ENCODE data around the gene CYP19A1. TPM values are rescaled to one million over a fixed set of nuclear protein-coding genes. Genes with fewer than 3 reads are reported as not detected.

Gene CYP19A1
- total and polyA plus RNA-seq, 4 donors = 0.29 to 1.4 (median 0.84) TPM

GRCh38 chr15:51332206-51333147 is 5.9 kb downstream of the CYP19A1 start:
- no peaks in the 10 kb centered on the region for H3K4me1 ChIP-seq (ENCODE audit: control insufficient read depth, insufficient read depth, low read length)
- no peaks in the 10 kb centered on the region for H3K36me3 ChIP-seq (ENCODE audit: control insufficient read depth, insufficient read depth, low read length)
- no peak overlapping the region for H3K4me3 ChIP-seq (ENCODE audit: low read depth, low read length)
- H3K27ac ChIP-seq (ENCODE audit: low read depth, low read length) = no peak overlapping the region
- H3K9me3 ChIP-seq (ENCODE audit: control insufficient read depth, insufficient read depth, low read length) = no peaks in the 10 kb centered on the region
- WGBS (ENCODE audit: insufficient coverage) = 85% methylated on average over 2 of the region's 4 CpGs
- no peak for DNase-seq (ENCODE audit: low read depth in 4 of 6, low spot score in 6 of 6)
- H3K27me3 ChIP-seq (ENCODE audit: control insufficient read depth, insufficient read depth, low read length) = no peaks in the 10 kb centered on the region

DNA sequence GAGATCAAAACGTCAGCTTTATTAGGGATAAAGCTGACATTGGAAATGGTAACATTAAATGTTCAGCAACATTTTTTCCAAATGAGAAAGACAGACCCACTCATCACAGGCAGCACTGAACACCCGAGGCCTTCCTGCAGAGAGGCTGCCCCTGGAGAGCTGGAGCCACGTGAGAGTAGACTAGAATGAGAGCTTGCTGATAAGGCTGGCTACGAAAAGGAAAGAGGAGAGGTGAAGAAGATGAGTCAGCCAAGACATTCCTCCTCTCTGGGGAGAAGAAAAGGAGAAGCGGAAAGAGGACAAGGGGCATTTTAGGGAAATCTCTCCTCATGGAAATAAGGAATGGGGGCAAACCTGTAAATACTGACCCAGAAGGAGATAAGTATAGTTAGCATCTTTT is 7.3 kb downstream of the CYP19A1 start:
- H3K36me3 ChIP-seq (ENCODE audit: control insufficient read depth, insufficient read depth, low read length) = no peaks in the 10 kb centered on the region
- no peak overlapping the region for H3K27ac ChIP-seq (ENCODE audit: low read depth, low read length)
- WGBS (ENCODE audit: insufficient coverage) = 80% methylated on average over 1 of the region's 5 CpGs
- DNase-seq (ENCODE audit: low read depth in 4 of 6, low spot score in 6 of 6) = no peak
- H3K4me3 ChIP-seq (ENCODE audit: low read depth, low read length) = no peak overlapping the region
- H3K4me1 ChIP-seq (ENCODE audit: control insufficient read depth, insufficient read depth, low read length) = no peaks in the 10 kb centered on the region
- H3K9me3 ChIP-seq (ENCODE audit: control insufficient read depth, insufficient read depth, low read length) = no peaks in the 10 kb centered on the region
- no peaks in the 10 kb centered on the region for H3K27me3 ChIP-seq (ENCODE audit: control insufficient read depth, insufficient read depth, low read length)

- Histone ChIP-seq H3K27ac (ENCODE audit: low read depth, low read length) (no peak overlapping the region), H3K9me3 (ENCODE audit: control insufficient read depth, insufficient read depth, low read length) (no peaks in the 10 kb centered on the region), H3K27me3 (ENCODE audit: control insufficient read depth, insufficient read depth, low read length) (no peaks in the 10 kb centered on the region), H3K4me1 (ENCODE audit: control insufficient read depth, insufficient read depth, low read length) (no peaks in the 10 kb centered on the region), H3K36me3 (ENCODE audit: control insufficient read depth, insufficient read depth, low read length) (no peaks in the 10 kb centered on the region), H3K4me3 (ENCODE audit: low read depth, low read length) (no peak overlapping the region)
- no peak for DNase-seq (ENCODE audit: low read depth in 4 of 6, low spot score in 6 of 6)
- 80% methylated on average over 4 of the region's 4 CpGs for WGBS (ENCODE audit: insufficient coverage)
These were observed 9.5 kb downstream of the CYP19A1 start for GRCh38 chr15:51328926-51329325.

DNA sequence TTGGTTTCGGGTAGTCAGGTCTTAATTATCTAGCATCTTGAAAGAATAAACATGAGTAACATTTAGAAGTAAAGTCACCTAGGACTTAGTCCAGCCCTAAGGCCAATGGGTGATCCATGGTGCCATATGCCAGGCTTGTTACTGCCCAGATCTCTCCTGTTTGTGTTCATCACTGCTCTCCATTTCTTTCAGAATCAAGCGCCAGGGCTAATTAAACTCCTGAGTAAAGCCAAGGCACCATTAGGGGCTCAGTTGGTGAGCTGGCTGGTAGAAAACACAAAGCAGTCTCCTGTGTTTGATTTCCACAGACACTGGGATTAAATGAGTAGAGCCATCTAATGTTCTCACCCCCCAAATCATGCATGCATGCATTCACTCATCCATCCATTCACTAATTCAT is 11.3 kb downstream of the CYP19A1 start:
- Histone ChIP-seq H3K4me3 (ENCODE audit: low read depth, low read length) (no peak overlapping the region), H3K27ac (ENCODE audit: low read depth, low read length) (no peak overlapping the region), H3K4me1 (ENCODE audit: control insufficient read depth, insufficient read depth, low read length) (no peaks in the 10 kb centered on the region), H3K36me3 (ENCODE audit: control insufficient read depth, insufficient read depth, low read length) (no peaks in the 10 kb centered on the region), H3K27me3 (ENCODE audit: control insufficient read depth, insufficient read depth, low read length) (no peaks in the 10 kb centered on the region), H3K9me3 (ENCODE audit: control insufficient read depth, insufficient read depth, low read length) (no peaks in the 10 kb centered on the region)
- DNase-seq (ENCODE audit: low read depth in 4 of 6, low spot score in 6 of 6) = peak in 2 of 6 donors; percentile 13 to 16
- no CpG with 5 or more reads among the region's 2 CpGs for WGBS (ENCODE audit: insufficient coverage)

DNA sequence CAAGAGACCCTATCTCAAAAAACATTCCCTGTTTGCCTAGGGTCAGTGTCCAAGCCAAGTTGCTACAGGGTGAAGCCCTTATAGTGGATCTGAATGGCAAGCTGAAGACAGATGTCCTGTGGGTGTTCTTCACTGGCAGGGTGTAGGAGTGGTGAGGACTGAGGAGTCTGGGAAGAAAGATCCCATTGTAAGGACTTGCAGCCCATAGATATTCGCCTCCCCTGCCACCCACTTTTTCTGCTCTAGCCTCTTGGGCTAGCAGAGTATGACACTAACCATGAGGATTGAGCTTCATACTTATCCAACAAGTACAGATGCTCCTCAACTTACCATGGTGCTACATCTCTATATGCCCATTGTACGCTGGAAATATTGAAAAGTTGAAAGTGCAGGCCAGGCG is 13.2 kb downstream of the CYP19A1 start:
- no peaks in the 10 kb centered on the region for H3K4me1 ChIP-seq (ENCODE audit: control insufficient read depth, insufficient read depth, low read length)
- H3K27ac ChIP-seq (ENCODE audit: low read depth, low read length) = no peak overlapping the region
- H3K9me3 ChIP-seq (ENCODE audit: control insufficient read depth, insufficient read depth, low read length) = no peaks in the 10 kb centered on the region
- 93% methylated on average over 3 of the region's 3 CpGs for WGBS (ENCODE audit: insufficient coverage)
- H3K4me3 ChIP-seq (ENCODE audit: low read depth, low read length) = no peak overlapping the region
- H3K36me3 ChIP-seq (ENCODE audit: control insufficient read depth, insufficient read depth, low read length) = no peaks in the 10 kb centered on the region
- no peaks in the 10 kb centered on the region for H3K27me3 ChIP-seq (ENCODE audit: control insufficient read depth, insufficient read depth, low read length)
- no peak for DNase-seq (ENCODE audit: low read depth in 4 of 6, low spot score in 6 of 6)

DNA sequence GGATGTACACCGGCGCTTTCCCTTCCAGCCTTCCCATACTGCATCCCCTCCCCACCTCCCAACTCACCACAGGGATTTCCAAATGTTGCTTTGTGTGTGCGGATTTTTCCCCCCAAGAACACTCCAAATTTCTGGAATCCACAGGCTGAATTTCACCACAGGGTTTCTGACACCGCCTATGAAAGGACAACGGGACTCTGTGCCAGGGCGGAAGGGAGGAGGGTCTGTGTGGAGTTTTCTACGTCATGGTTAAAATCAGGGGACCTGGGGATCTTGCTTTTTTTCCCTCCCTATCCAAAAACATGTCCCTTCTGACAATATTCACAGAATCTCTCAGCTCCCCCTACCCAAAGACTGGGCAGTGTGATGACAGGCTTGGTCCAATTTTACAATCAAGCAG is 14.6 kb downstream of the CYP19A1 start:
- Histone ChIP-seq H3K27ac (ENCODE audit: low read depth, low read length) (no peak overlapping the region), H3K36me3 (ENCODE audit: control insufficient read depth, insufficient read depth, low read length) (no peaks in the 10 kb centered on the region), H3K4me3 (ENCODE audit: low read depth, low read length) (no peak overlapping the region), H3K4me1 (ENCODE audit: control insufficient read depth, insufficient read depth, low read length) (no peaks in the 10 kb centered on the region), H3K9me3 (ENCODE audit: control insufficient read depth, insufficient read depth, low read length) (no peaks in the 10 kb centered on the region), H3K27me3 (ENCODE audit: control insufficient read depth, insufficient read depth, low read length) (no peaks in the 10 kb centered on the region)
- WGBS (ENCODE audit: insufficient coverage) = no CpG with 5 or more reads among the region's 7 CpGs
- DNase-seq (ENCODE audit: low read depth in 4 of 6, low spot score in 6 of 6) = no peak

GRCh38 chr15:51322621-51323296 is 15.6 kb downstream of the CYP19A1 start:
- Histone ChIP-seq H3K27me3 (ENCODE audit: control insufficient read depth, insufficient read depth, low read length) (no peaks in the 10 kb centered on the region), H3K4me3 (ENCODE audit: low read depth, low read length) (no peak overlapping the region), H3K36me3 (ENCODE audit: control insufficient read depth, insufficient read depth, low read length) (no peaks in the 10 kb centered on the region), H3K4me1 (ENCODE audit: control insufficient read depth, insufficient read depth, low read length) (no peaks in the 10 kb centered on the region), H3K27ac (ENCODE audit: low read depth, low read length) (no peak overlapping the region), H3K9me3 (ENCODE audit: control insufficient read depth, insufficient read depth, low read length) (no peaks in the 10 kb centered on the region)
- no peak for DNase-seq (ENCODE audit: low read depth in 4 of 6, low spot score in 6 of 6)
- WGBS (ENCODE audit: insufficient coverage) = 100% methylated on average over 1 of the region's 1 CpG

DNA sequence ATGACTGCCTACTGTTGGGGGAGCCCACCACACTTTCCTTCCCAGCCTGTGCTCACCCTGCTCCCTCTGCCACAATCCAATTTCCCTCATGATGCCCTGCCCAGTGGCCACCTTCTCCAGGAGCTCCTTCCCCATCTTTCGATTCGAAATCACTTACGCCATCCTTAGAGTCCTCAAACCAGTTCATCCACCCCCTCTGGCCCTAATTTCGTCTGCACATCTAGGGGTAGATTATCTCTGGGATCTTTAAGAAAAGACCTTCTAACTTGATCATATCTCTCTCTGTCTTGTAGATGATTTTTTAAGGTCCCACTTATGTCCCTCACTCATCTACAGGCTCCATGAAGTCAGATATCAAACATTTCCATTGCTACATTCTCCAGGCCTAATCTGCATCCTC is 17.1 kb downstream of the CYP19A1 start:
- H3K27me3 ChIP-seq (ENCODE audit: control insufficient read depth, insufficient read depth, low read length) = no peaks in the 10 kb centered on the region
- no peak overlapping the region for H3K27ac ChIP-seq (ENCODE audit: low read depth, low read length)
- H3K4me1 ChIP-seq (ENCODE audit: control insufficient read depth, insufficient read depth, low read length) = no peaks in the 10 kb centered on the region
- no peak overlapping the region for H3K4me3 ChIP-seq (ENCODE audit: low read depth, low read length)
- WGBS (ENCODE audit: insufficient coverage) = no CpG with 5 or more reads among the region's 4 CpGs
- no peaks in the 10 kb centered on the region for H3K36me3 ChIP-seq (ENCODE audit: control insufficient read depth, insufficient read depth, low read length)
- H3K9me3 ChIP-seq (ENCODE audit: control insufficient read depth, insufficient read depth, low read length) = no peaks in the 10 kb centered on the region
- no peak for DNase-seq (ENCODE audit: low read depth in 4 of 6, low spot score in 6 of 6)

DNA sequence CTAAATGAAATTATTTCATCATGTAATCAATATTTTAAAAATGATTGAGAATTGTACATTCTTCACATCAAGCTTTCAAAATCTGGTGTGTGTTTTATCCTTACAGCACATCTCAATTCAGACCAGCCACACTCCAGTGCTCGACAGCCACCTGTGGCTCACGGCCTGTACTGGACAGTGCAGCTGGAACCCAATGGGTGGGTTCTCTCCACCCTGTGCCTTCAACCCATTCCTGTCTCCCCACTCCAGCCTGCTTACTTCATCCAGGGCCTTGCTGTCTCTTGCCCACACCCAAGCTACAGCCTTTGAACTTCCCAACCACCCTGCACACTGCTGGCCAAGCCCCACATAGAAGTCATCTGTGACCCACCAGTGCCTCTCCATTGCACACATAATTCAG is 17.6 kb downstream of the CYP19A1 start:
- Histone ChIP-seq H3K27ac (ENCODE audit: low read depth, low read length) (no peak overlapping the region), H3K27me3 (ENCODE audit: control insufficient read depth, insufficient read depth, low read length) (no peaks in the 10 kb centered on the region), H3K4me1 (ENCODE audit: control insufficient read depth, insufficient read depth, low read length) (no peaks in the 10 kb centered on the region), H3K36me3 (ENCODE audit: control insufficient read depth, insufficient read depth, low read length) (no peaks in the 10 kb centered on the region), H3K4me3 (ENCODE audit: low read depth, low read length) (no peak overlapping the region), H3K9me3 (ENCODE audit: control insufficient read depth, insufficient read depth, low read length) (no peaks in the 10 kb centered on the region)
- DNase-seq (ENCODE audit: low read depth in 4 of 6, low spot score in 6 of 6) = no peak
- WGBS (ENCODE audit: insufficient coverage) = 88% methylated on average over 2 of the region's 2 CpGs

DNA sequence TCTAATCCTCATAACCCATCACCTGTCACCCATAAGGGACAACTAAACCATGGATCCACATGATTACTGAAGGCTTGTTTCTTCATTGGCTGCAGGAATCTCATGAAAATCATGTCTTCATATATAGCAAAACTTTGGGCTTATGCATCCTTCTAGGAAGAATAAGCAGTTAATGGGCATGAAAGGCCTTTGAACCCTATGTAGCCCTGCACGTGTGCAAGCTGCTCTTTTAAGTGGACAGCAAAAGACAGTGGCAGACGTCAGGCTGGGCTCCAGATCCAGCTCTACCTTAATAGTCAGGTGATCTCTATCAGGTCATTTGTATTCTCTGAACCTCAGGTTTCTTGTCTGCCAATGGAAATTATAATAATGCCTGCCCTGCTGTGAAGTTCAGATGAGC is 18.9 kb downstream of the CYP19A1 start:
- H3K27me3 ChIP-seq (ENCODE audit: control insufficient read depth, insufficient read depth, low read length) = no peaks in the 10 kb centered on the region
- DNase-seq (ENCODE audit: low read depth in 4 of 6, low spot score in 6 of 6) = no peak
- H3K4me1 ChIP-seq (ENCODE audit: control insufficient read depth, insufficient read depth, low read length) = no peaks in the 10 kb centered on the region
- no peak overlapping the region for H3K4me3 ChIP-seq (ENCODE audit: low read depth, low read length)
- H3K36me3 ChIP-seq (ENCODE audit: control insufficient read depth, insufficient read depth, low read length) = no peaks in the 10 kb centered on the region
- H3K9me3 ChIP-seq (ENCODE audit: control insufficient read depth, insufficient read depth, low read length) = no peaks in the 10 kb centered on the region
- no peak overlapping the region for H3K27ac ChIP-seq (ENCODE audit: low read depth, low read length)
- WGBS (ENCODE audit: insufficient coverage) = 21% methylated on average over 2 of the region's 2 CpGs

All from spinal cord (tissue), 10 donors.